PFSK-1 (cell line): ENCODE results near the gene GRID1.

Experiments
- FOXP2 ChIP-seq: optimal IDR thresholded peaks from 2 replicates; pipeline ENCODE3; 2011; ENCODE audit warnings: borderline replicate concordance, control low read depth, inconsistent platforms; ENCODE audit not compliant: insufficient read depth; ENCODE audit errors: extremely low read length, extremely low read depth
- POLR2AphosphoS5 ChIP-seq: IDR thresholded peaks from 2 replicates; pipeline ENCODE4 v1.6.1; 2012; ENCODE audit warnings: low read depth, mild to moderate bottlenecking, control low read depth, low read length, moderate library complexity
- SIN3A ChIP-seq: IDR thresholded peaks from 2 replicates; pipeline ENCODE4 v1.6.1; 2012; ENCODE audit warnings: mild to moderate bottlenecking, low read length, moderate library complexity, borderline replicate concordance; ENCODE audit not compliant: insufficient read depth
- TAF1 ChIP-seq: IDR thresholded peaks from 2 replicates; pipeline ENCODE4 v1.6.1; 2012; ENCODE audit warnings: low read length, control low read depth, borderline replicate concordance; ENCODE audit not compliant: insufficient read depth
- TF ChIP-seq, protein P1 (sequence below), 2 experiments: IDR thresholded peaks; 2 replicates each; pipeline versions ENCODE4 v1.6.1 to v1.8.0; 2011 to 2012; ENCODE audit warnings: low read depth in 2 of 2, low read length in 2 of 2, control low read depth in 1 of 2, inconsistent platforms in 1 of 2, mild to moderate bottlenecking in 1 of 2, moderate library complexity in 1 of 2; ENCODE audit not compliant: insufficient read depth in 1 of 2

The GRID1 gene

DNA sequence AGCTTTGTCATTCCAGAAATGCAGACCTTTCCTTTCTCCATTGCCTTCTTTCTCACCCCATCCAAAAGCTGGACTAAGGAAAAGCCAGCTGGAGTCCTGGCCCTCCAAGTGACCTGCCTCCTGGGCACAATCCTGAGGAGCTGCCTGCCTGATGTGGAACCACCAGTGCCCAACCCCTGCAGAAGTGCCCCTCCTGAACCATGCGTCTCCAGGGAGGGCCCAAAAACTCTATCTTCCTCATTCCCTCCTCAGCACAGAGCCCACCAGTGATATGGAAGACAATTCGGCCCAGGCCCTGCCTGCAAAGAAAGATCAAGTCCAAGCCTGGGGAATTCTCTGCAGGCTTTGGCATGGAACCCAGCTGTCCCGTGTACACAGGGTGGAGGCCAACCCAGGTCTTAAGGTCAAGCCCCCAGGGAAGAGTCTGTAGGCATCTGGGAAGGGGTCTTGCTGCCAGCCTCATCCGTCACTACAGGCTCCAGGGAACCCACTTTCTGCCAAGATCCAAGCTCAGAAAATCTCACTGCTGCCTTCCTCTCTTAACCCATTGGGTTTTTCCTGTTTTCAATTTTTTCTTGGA, 3.5 kb upstream of the GRID1 start:
- no peak for TF ChIP-seq SIN3A
- TF ChIP-seq, protein P1, sequence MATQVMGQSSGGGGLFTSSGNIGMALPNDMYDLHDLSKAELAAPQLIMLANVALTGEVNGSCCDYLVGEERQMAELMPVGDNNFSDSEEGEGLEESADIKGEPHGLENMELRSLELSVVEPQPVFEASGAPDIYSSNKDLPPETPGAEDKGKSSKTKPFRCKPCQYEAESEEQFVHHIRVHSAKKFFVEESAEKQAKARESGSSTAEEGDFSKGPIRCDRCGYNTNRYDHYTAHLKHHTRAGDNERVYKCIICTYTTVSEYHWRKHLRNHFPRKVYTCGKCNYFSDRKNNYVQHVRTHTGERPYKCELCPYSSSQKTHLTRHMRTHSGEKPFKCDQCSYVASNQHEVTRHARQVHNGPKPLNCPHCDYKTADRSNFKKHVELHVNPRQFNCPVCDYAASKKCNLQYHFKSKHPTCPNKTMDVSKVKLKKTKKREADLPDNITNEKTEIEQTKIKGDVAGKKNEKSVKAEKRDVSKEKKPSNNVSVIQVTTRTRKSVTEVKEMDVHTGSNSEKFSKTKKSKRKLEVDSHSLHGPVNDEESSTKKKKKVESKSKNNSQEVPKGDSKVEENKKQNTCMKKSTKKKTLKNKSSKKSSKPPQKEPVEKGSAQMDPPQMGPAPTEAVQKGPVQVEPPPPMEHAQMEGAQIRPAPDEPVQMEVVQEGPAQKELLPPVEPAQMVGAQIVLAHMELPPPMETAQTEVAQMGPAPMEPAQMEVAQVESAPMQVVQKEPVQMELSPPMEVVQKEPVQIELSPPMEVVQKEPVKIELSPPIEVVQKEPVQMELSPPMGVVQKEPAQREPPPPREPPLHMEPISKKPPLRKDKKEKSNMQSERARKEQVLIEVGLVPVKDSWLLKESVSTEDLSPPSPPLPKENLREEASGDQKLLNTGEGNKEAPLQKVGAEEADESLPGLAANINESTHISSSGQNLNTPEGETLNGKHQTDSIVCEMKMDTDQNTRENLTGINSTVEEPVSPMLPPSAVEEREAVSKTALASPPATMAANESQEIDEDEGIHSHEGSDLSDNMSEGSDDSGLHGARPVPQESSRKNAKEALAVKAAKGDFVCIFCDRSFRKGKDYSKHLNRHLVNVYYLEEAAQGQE (IDR thresholded peaks at IDR 0.05; ENCODE audit: insufficient read depth in 1 of 2, low read depth in 2 of 2, low read length in 2 of 2) = no peak
- TF ChIP-seq TAF1 = no peak
- TF ChIP-seq POLR2AphosphoS5 = no peak
- no peak for TF ChIP-seq FOXP2

DNA sequence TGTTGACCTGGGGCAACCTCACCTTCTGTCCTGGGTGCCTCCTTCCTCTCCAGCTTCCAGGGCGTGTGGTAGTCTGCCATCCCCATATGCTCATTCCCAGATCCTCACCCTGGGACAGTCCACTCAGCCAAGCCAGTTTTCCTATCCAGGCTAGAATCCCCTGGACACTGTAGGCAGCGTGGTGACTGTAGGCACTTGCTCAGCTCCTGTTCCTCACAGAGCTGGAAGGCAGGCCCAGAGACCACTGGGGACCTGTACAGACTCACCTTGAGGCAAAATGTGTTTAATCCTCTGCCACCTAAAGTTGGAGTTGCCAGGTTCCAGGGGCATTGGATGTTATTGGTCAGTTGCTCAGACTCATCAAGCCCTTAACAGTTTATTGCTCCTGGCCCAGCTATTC, 2.4 kb upstream of the GRID1 start:
- no peak for TF ChIP-seq POLR2AphosphoS5
- TF ChIP-seq SIN3A = no peak
- no peak for TF ChIP-seq TAF1
- TF ChIP-seq, protein P1 (IDR thresholded peaks at IDR 0.05; ENCODE audit: insufficient read depth in 1 of 2, low read depth in 2 of 2, low read length in 2 of 2) = no peak
- no peak for TF ChIP-seq FOXP2

DNA sequence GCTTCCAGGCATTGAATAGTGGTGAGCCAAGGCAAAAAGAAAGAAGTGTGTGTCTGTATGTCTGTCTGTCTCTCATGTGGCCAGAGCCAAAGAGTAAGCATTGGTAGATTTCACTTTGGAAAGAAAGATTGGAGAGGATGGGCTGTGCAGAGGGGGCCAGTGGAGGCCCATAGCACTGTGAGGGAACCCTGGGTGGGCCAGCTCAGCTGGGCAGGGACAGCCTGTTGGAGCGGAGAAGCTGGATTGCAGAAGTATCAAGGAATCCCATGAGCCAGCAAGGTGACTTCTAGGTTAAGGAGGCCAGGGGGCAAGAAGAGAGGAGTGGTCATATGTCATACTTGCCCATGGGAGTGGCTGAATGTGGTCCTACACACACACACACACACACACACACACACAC, 1.5 kb upstream of the GRID1 start:
- no peak for TF ChIP-seq POLR2AphosphoS5
- TF ChIP-seq, protein P1 (IDR thresholded peaks at IDR 0.05; ENCODE audit: insufficient read depth in 1 of 2, low read depth in 2 of 2, low read length in 2 of 2) = no peak
- no peak for TF ChIP-seq FOXP2
- TF ChIP-seq SIN3A = no peak
- TF ChIP-seq TAF1 = no peak

DNA sequence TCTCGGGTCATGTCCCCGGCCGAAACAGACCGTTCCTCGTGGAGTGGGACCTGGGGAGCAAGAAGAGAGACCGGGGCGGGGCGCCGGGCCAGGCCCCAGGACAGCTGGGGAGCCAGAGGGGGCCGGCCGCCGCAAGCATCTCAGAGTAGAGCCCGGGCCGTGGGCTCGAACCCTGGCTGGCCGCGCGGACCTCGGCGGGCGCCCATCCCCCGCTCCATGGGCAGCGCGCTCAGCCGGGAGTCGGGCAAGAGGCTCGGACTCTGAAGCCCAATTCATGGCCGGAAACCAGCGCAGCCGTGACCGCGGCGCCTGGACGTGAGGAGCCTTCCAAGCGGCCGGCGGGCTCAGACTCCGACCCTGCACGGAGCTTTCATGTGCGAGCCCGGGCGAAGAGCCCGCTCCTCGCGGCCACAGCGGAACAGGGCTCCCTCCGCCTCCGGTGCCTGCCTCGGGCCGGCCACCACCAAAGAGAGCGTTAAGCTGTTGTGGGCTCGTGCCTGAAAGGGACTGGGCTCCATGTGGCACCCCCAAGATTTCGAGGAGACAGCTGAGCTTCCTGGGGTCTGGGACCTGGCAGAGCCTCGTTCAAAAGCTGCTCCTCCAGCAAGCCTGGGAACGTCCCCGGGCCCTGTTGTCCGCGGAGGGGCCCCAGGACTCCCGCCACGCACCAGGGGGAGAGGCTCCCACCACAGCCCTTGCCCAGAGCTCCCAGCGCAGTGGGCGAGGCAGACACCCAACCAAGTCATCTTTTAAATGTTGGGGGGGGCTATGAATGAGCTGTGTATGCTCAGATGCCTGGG, 757 bp upstream of the GRID1 start:
- TF ChIP-seq FOXP2 (no peak), SIN3A (no peak)
- TF ChIP-seq, protein P1 (IDR thresholded peaks at IDR 0.05; ENCODE audit: insufficient read depth in 1 of 2, low read depth in 2 of 2, low read length in 2 of 2) = no peak

DNA sequence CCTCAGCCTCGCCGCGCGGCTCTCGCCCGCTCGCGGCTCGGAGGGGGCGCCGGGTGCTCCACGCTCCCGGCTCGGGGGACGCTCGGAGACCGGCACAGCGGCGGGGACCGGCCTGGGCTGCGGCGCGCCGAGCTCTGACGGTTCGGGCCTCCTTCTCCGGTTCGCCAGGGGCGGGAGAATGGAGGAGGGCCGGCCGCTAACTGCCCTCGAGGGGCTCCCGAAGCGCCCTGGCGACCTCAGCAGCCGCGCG, 232 bp upstream of the GRID1 start:
- no peak for TF ChIP-seq SIN3A
- no peak for TF ChIP-seq POLR2AphosphoS5
- TF ChIP-seq, protein P1 (IDR thresholded peaks at IDR 0.05; ENCODE audit: insufficient read depth in 1 of 2, low read depth in 2 of 2, low read length in 2 of 2) = no peak
- TF ChIP-seq TAF1 = no peak
- no peak for TF ChIP-seq FOXP2
